HG02798 (cell line): Measurements from ENCODE around the gene TPI1.
A peak's percentile ranks its signal among the peaks of the same experiment; 100 is the strongest.
"Not testable (repeated sequence)": the region's sequence is repeated elsewhere in the genome, so short reads cannot be mapped to it uniquely, and the experiment has no call there.

ENCODE experiments used
- ATAC-seq: cut with Tn5 transposase; IDR thresholded peaks from one replicate; pipeline ENCODE4 v1.9.1; 2021; ENCODE audit warnings: mild to moderate bottlenecking; ENCODE audit not compliant: unreplicated experiment, poor library complexity

Gene TPI1

GRCh38 chr12:6888360-6888759 lies 21.0 kb downstream of the TPI1 start:
- no peak for ATAC-seq

GRCh38 chr12:6888794-6889193 lies 21.5 kb downstream of the TPI1 start:
- ATAC-seq = not testable (repeated sequence)

- not testable (repeated sequence) for ATAC-seq
These were observed 22.6 kb downstream of the TPI1 start for GRCh38 chr12:6889775-6890573.

DNA sequence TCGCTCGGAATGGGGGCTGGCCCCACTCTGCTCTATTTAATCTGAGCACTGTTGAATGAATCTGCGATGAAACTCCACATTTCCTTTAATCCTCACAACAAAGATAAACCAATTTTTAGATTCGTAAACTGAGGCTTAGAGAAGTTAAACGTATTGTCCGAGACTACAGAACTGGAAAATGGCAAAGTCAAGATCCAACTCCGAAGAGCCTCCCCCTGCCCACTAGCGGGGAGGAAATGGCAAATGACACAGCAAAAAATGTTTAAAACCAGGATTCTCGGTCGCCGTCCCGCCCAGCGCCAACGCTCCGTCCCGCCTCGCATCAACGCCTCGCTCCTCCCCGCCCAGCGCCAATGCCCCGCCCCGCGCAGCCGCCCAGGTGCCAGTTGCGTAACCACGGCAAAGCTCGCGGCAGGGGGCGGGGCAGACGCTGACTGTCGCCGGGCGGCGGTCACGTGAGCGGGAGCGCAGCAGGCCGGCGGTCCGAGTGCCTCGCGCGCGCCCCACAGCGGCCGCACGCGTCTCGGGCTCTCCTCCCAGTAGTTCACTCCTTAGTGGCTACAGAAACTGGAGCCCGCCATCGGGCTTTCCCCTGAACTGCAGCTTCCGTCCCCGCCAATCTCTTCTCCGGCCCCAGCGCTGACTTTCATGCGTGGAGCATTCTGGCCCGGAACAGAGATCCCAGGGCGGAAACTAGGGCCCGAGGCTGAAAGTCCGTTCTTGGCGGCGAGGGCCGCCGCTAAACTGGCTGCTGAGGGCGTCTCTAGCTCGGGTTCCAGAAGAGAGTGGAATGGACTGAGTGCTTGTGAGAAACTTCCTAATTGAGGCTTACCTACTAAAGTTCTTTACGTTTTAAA lies 23.7 kb downstream of the TPI1 start:
- ATAC-seq = peak; percentile 95

- ATAC-seq = no peak
These were observed 24.3 kb downstream of the TPI1 start for GRCh38 chr12:6891646-6892001.

GRCh38 chr12:6892683-6893082 lies 25.4 kb downstream of the TPI1 start:
- not testable (repeated sequence) for ATAC-seq

DNA sequence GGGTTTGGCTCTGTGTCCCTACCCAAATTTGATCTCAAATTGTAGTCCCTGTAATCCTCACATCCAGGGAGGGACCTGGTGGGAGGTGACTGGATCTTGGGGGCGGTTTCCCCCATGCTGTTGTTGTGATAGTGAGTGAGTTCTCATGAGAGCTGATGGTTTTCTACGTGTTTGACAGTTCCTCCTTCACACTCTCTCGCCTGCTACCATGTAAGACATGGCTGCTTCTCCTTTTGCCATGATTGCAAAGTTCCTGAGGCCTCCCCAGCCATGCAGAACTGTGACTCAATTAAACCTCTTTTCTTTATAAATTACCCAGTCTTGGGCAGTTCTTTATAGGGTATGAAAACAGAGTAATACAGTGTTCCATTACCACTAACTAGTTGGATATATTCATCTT lies 27.0 kb downstream of the TPI1 start:
- no peak for ATAC-seq

- ATAC-seq = no peak
These were observed 29.6 kb downstream of the TPI1 start for GRCh38 chr12:6896846-6897435.

GRCh38 chr12:6899427-6899826 lies 32.1 kb downstream of the TPI1 start:
- ATAC-seq = no peak

DNA sequence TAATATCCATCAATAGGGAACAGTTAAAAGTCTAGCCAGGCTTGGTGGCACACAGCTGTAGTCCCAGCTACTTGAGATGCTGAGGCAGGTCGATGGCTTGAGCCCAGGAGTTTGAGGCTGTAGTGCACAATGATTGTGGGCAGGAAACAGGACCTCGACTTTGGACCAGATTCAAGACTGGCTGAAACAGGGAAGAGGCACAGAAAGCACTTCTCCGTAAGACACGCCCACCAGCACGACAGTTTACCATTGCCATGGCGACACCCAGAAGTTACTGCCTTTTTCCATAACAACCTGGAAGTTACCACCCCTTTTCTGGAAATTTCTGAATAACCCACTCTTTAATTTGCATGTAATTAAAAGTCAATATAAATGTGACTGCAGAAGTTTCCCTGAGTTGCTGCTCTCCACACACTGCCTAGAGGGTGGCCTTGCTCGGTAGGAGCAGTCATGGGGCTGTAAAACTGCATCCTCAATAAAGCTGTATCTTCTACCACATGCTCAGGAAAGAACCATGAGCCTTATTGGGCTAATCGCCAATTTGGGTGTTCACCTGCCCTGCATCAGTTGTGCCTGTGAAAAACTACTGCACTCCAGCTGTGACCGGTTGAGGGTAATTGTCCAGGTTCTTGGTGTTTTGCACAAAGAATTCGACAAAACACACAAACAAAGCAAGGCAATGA lies 32.6 kb downstream of the TPI1 start:
- no peak for ATAC-seq

GRCh38 chr12:6902448-6902847 lies 35.1 kb downstream of the TPI1 start:
- no peak for ATAC-seq

DNA sequence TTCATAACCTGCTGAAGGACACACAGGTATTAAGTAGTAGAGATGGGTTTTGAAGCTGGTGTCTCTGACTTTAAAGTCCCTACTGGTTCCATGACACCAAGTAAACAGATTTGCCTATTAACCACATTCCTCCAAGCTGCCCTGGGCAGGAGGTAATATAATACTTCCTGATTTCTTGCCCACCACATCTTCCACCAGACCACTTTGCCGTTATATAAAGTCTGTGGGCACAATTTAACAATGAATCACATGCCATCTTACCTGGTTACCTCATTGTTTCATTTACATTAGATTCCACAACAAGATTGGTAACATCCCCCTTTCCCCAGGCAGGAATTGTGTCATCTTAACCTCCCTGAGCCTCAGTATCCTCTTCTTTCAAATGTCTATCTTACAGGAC lies 36.4 kb downstream of the TPI1 start:
- ATAC-seq = no peak

DNA sequence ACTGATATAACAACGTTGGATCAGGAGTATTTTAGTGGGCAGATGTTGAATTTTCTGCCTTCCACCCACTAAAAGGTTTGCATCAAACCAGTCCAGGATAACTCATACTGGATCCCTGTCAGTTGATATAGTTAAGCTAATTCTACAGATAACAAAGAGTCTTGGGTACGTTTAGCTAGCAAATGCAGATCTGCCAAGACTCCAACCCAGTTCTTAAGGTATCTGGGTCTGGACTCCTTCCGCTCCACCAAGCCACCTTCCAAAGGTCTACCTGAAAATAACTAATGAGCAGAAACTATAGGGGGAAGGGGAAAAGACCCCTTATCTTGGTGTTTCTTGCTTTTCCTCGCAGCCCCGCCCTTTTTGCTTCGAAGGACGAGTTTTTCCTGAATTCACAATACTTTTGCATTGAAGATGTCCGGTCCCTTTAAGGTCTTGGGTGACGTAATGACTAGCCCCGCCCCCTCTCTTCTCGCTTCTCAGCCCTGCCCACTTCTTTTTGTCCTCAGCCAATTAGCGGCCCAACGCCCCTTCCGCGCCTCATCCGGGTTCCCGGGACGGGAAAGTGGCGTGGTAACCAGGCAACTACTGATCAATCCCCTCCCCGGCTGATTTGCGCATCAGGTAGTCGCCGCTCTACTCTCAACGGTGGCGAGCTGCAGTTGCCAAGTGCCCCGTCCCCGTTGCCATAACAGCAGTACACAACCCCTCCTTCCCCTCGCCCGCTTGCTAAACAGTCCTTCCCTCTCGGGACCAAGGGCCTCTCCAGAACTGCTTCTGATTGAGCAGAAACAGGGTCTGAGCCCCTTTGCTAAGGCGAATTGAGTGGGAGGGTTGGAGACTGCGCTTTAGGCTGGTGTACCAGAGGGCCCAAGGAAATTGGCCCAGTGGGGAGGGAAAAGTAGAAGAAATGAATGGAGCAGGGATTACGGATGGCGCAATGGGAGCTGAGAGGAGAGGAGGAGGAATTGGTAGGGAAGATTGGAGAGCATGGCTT lies 37.2 kb downstream of the TPI1 start, which contains the start of gene LRRC23:
TSS of gene LRRC23 (plus strand) at position 543 of the 997 bp plus-strand sequence. CDS start 812 bp downstream, outside the sequence.
- ATAC-seq = peak; percentile 99

DNA sequence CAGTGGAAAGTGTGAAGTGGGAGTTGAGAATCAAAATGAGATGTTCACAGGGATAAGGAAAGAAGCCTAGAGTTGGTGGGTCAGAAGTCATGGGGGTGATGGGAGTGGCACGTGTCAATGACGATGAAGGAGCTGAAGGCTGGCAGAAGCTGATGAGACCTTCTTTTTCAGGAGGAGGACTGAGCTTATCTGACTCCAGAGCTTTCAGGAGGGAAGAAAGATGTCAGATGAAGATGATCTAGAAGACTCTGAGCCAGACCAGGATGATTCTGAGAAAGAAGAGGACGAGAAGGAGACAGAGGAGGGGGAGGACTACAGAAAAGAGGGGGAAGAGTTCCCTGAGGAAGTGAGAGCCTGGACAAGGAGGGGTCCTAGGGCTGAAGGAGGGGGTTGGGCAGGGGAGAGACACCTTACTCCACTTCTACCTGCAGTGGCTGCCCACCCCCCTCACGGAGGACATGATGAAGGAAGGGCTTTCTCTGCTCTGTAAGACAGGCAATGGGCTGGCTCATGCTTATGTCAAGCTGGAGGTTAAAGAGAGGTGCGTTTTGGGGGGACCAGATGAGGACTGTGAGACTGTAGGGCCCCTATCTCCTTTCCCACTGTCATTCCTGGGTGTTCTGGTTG lies 38.2 kb downstream of the TPI1 start:
- no peak for ATAC-seq

- ATAC-seq = not testable (repeated sequence)
These were observed 40.8 kb downstream of the TPI1 start for GRCh38 chr12:6908141-6908540.

DNA sequence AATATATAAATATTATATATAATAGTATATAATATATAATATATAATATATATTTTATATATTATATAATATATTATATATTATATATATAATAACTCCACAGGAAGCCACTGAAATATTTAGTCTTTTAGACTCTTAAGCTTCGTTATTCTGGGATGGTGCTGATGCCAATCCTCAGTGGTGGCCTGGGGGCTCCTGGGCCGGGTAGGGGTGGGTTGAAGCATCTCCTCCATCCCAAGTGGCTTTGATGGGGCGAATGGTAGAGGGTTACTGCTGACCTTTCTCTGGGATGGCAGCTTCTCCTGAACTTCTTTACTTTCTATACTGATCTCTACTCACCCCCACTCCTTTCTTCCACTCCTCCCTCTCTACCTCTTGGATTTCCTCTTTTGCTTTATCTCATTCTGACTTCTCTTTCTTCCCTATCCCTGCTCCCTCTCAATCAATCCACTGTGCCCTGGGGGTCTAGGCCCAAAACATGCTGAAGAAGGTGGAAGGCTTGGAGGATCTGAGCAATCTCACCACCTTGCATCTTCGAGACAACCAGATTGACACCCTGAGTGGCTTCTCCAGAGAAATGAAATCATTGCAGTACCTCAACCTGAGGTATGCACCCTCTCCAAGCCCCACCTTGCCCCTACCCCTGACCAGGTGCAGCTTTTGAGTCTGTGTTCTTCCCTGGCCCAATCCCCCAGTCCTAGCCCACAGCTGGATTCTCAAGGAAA lies 42.3 kb downstream of the TPI1 start:
- ATAC-seq = no peak

GRCh38 chr12:6912164-6912935 lies 45.0 kb downstream of the TPI1 start:
- ATAC-seq = no peak
